MM.1S (cell line): ENCODE data around the gene HLA-G.

Experiments used
- EZH2 ChIP-seq: fragments of 300-600 bp; sonication (generic); optimal IDR thresholded peaks from 2 replicates; pipeline ENCODE3; 2017; ENCODE audit warnings: low read depth, mild to moderate bottlenecking, antibody characterized with exemption, low read length, mixed read lengths
- EZH2phosphoT487 ChIP-seq: fragments of 300-600 bp; sonication (generic); IDR thresholded peaks from 2 replicates; pipeline ENCODE4 v1.6.1; 2018; ENCODE audit warnings: antibody characterized with exemption, low read length
- TF ChIP-seq, protein P1 (sequence below): fragments of 300-600 bp; sonication (generic); IDR thresholded peaks from 2 replicates; pipeline ENCODE4 v1.5.1; 2016; ENCODE audit warnings: antibody characterized with exemption, low read length, mixed read lengths

DNA sequence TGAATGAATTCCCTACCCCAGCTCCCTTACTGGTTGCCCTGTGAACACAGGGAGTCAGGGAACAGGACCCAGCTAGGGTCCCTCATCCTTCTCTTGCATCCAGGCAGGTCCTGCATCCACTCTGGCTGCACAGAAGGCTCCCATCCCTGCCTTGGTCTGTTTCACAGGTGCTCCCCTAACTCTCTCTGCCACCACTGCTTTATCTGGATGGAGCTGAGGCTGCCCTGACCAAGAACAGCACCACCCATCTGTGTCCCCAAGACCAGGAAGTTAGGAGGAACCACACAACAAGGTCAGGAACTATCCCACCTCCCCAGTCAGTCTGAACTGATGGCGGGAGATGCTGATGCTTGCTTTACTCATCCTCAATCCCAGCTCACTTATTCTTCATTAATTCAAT, 16.2 kb upstream of the HLA-G start:
- TF ChIP-seq, protein P1, sequence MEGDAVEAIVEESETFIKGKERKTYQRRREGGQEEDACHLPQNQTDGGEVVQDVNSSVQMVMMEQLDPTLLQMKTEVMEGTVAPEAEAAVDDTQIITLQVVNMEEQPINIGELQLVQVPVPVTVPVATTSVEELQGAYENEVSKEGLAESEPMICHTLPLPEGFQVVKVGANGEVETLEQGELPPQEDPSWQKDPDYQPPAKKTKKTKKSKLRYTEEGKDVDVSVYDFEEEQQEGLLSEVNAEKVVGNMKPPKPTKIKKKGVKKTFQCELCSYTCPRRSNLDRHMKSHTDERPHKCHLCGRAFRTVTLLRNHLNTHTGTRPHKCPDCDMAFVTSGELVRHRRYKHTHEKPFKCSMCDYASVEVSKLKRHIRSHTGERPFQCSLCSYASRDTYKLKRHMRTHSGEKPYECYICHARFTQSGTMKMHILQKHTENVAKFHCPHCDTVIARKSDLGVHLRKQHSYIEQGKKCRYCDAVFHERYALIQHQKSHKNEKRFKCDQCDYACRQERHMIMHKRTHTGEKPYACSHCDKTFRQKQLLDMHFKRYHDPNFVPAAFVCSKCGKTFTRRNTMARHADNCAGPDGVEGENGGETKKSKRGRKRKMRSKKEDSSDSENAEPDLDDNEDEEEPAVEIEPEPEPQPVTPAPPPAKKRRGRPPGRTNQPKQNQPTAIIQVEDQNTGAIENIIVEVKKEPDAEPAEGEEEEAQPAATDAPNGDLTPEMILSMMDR: no peak
- no peak for TF ChIP-seq EZH2phosphoT487
- no peak for TF ChIP-seq EZH2
